AG09309 (cell line): ENCODE data around the gene ACTR2.
"Not testable (repeated sequence)": the region's sequence is repeated elsewhere in the genome, so short reads cannot be mapped to it uniquely, and the experiment has no call there.

Experiments
- DNase-seq: peaks from one replicate; pipeline ENCODE4 v3.0.0-alpha.2; 2010; ENCODE audit warnings: low read depth
- H3K4me3 ChIP-seq: 2 replicates; pipeline ENCODE4 v1.5.1; 2011; ENCODE audit warnings: mild to moderate bottlenecking, low read depth, low read length, moderate library complexity; ENCODE audit not compliant: control insufficient read depth
- CTCF ChIP-seq: IDR thresholded peaks from 2 replicates; pipeline ENCODE4 v1.5.1; 2011; ENCODE audit warnings: mild to moderate bottlenecking, low read depth, low read length, inconsistent platforms; ENCODE audit not compliant: insufficient read depth, control insufficient read depth; ENCODE audit errors: missing control alignments

ACTR2 gene

GRCh38 chr2:65227020-65227455, 593 bp upstream of the ACTR2 start:
- peak overlapping the region; percentile 62 for H3K4me3 ChIP-seq
- TF ChIP-seq CTCF = no peak
- no peak for DNase-seq

- no peak for TF ChIP-seq CTCF
- no peak for DNase-seq
- peak overlapping the region; percentile 62 for H3K4me3 ChIP-seq
Observed at GRCh38 chr2:65228263-65228750, 676 bp downstream of the ACTR2 start.

DNA sequence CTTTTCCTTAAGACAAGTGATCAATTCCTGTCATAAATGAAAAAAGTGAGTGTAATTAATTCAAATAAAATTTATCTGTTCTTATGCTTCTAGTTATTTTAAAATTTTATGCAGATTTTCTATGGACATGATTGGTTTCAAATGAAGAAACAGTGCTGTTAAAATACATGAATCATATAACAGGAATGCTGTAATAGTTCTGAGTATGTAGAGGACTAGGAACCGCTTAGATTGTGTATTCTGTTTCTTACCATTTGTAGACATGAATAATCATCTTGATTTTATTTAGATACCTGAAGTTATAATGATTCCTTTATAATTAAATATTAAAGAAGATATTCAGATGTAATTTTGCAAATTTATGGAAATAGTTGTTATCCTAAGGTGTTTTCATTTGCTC, 3.5 kb downstream of the ACTR2 start:
- DNase-seq = no peak

GRCh38 chr2:65231892-65232477, 4.4 kb downstream of the ACTR2 start:
- DNase-seq = peak; percentile 64
- no peak overlapping the region for H3K4me3 ChIP-seq
- no peak for TF ChIP-seq CTCF

More for the DNA sequence above, 3.5 kb downstream of the ACTR2 start:
- no peak overlapping the region for H3K4me3 ChIP-seq
- TF ChIP-seq CTCF = no peak

GRCh38 chr2:65232636-65233035, 5.0 kb downstream of the ACTR2 start:
- H3K4me3 ChIP-seq = no peak overlapping the region
- no peak for DNase-seq
- no peak for TF ChIP-seq CTCF

GRCh38 chr2:65240657-65241056, 13.0 kb downstream of the ACTR2 start:
- TF ChIP-seq CTCF = no peak
- H3K4me3 ChIP-seq = no peak overlapping the region
- no peak for DNase-seq

GRCh38 chr2:65244452-65244851, 16.8 kb downstream of the ACTR2 start:
- not testable (repeated sequence) for DNase-seq, H3K4me3 ChIP-seq
